OCI-LY1 (cell line): ENCODE measurements around the gene SLC43A1.

Experiments
- CTCF ChIP-seq: fragments of 200-600 bp; sonication (generic), shearing (Covaris generic); IDR thresholded peaks from 2 replicates; pipeline ENCODE4 v1.5.1; 2017; ENCODE audit warnings: mild to moderate bottlenecking, antibody characterized with exemption, low read length, moderate library complexity, mixed read lengths
- EZH2 ChIP-seq: fragments of 200-600 bp; sonication (generic), shearing (Covaris generic); IDR thresholded peaks from 2 replicates; pipeline ENCODE4 v1.8.0; 2017; ENCODE audit warnings: borderline replicate concordance, mixed run types, mild to moderate bottlenecking, antibody characterized with exemption, low read length, moderate library complexity, mixed read lengths

- TF ChIP-seq CTCF: no peak
- TF ChIP-seq EZH2: no peak
Measured at GRCh38 chr11:57543593-57543992, 28.1 kb upstream of the SLC43A1 start.
